Uterus (tissue), 4 donors: ENCODE measurements around the gene EYS. TPM values are rescaled to one million over a fixed set of nuclear protein-coding genes. Genes with fewer than 3 reads are reported as not detected.
"Not testable (repeated sequence)": the region's sequence is repeated elsewhere in the genome, so short reads cannot be mapped to it uniquely, and the experiment has no call there.

Source experiments
- DNase-seq, 2 donors: peaks; one replicate each; pipeline ENCODE4 v3.0.0-alpha.2; 2019 to 2020
- H3K27ac ChIP-seq, 2 donors: fragments of 200-600 bp; sonication (generic); 1 replicate in 1 of 2; 2 replicates in 1 of 2; pipeline ENCODE4 v1.5.1; 2016 to 2018
- H3K27me3 ChIP-seq, 2 donors: fragments of 200-600 bp; sonication (generic); one replicate each; pipeline ENCODE4 v1.5.1; 2018 to 2019; ENCODE audit warnings: control low read depth in 1 of 2
- H3K36me3 ChIP-seq, 2 donors: fragments of 200-600 bp; sonication (generic); one replicate each; pipeline ENCODE4 v1.5.1; 2019; ENCODE audit warnings: control low read depth in 1 of 2
- H3K4me1 ChIP-seq, 2 donors: fragments of 200-600 bp; sonication (generic); one replicate each; pipeline ENCODE4 v1.5.1; 2018 to 2019; ENCODE audit warnings: control low read depth in 1 of 2
- H3K4me3 ChIP-seq, 2 donors: fragments of 200-600 bp; sonication (generic); 1 replicate in 1 of 2; 2 replicates in 1 of 2; pipeline ENCODE4 v1.5.1; 2018 to 2019; ENCODE audit warnings: mild to moderate bottlenecking in 1 of 2
- H3K9me3 ChIP-seq, 2 donors: fragments of 200-600 bp; sonication (generic); one replicate each; pipeline ENCODE4 v1.5.1; 2019; ENCODE audit warnings: control low read depth in 1 of 2
- CTCF ChIP-seq, 4 experiments: fragments of 200-600 bp in 2 of 4; fragments of 450-650 bp in 2 of 4; sonication (generic) in 2 of 4; IDR thresholded peaks; one replicate each; pipeline ENCODE4 v1.5.1; 2016 to 2019; ENCODE audit warnings: antibody characterized with exemption in 4 of 4, mild to moderate bottlenecking in 2 of 4, moderate library complexity in 1 of 4
- POLR2A ChIP-seq, 2 donors: fragments of 450-650 bp; IDR thresholded peaks; one replicate each; pipeline ENCODE4 v1.6.1; 2016; ENCODE audit warnings: antibody characterized with exemption in 2 of 2, mild to moderate bottlenecking in 1 of 2, moderate library complexity in 1 of 2
- intact Hi-C: fragments of 100-400 bp; cut with DNase I; formaldehyde crosslinking; loops from one replicate; pipeline ENCODE4 v1.15.1; 2023; ENCODE audit warnings: low total_unique reads
- total RNA-seq, 4 donors: library from RNA; depleted of rRNA in 3 of 4; stranded (reverse); fragments of >200 nt in 3 of 4; gene quantifications; one replicate each; pipeline versions ENCODE4 v1.1.0 to v1.2.4, GENCODE V29; 2014 to 2023
- donor health status: DM: yes; HTN: yes; CAD: no.

Gene EYS
- total RNA-seq, 4 donors from 2014 or later = 1.3 TPM; not detected in 3

DNA sequence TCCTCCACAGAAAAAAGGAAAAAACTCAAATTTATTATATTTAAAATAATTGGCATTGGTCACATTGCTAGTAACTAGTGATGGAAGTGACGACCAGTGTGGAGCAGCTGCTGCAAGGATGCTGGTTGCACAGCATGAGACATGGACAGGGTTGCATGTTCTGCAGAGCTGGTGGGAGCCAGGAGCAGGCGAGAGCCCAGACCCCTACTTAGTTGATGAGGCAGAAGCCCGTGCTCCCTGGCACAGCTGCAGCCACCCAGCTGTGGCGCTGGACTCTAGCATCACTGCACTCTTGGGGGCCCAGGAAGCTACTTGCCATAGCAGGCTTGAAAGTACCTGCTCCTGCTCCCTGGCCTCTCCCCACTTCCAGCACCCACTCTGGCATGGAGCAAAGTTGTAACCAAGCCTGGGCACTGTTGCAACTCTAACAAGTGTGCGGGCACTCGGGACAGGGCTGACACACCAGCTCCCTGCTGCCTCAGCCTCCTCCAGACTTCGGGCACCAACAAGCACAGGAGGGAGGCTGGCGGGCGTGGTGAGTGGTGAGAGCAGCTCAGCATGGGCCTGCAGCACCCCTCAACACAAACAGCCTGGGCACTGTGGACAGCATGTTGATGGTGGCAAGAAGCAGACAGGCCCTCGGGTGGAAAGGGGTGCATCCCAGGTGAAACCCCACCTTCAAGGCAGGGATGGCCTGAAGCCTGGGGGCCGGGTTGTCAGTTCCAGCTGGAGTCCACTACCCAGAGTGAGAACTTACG is 69.6 kb downstream of the EYS start:
- intact Hi-C loops = no loop called here
- DNase-seq = no peak
- no peaks in the 10 kb centered on the region for H3K4me1 ChIP-seq
- no peak for TF ChIP-seq POLR2A (IDR thresholded peaks at IDR 0.05)
- no peak for TF ChIP-seq CTCF (IDR thresholded peaks at IDR 0.05)
- H3K27ac ChIP-seq = no peak overlapping the region
- no peaks in the 10 kb centered on the region for H3K9me3 ChIP-seq
- no peak overlapping the region for H3K4me3 ChIP-seq
- H3K36me3 ChIP-seq = no peaks in the 10 kb centered on the region
- no peaks in the 10 kb centered on the region for H3K27me3 ChIP-seq

DNA sequence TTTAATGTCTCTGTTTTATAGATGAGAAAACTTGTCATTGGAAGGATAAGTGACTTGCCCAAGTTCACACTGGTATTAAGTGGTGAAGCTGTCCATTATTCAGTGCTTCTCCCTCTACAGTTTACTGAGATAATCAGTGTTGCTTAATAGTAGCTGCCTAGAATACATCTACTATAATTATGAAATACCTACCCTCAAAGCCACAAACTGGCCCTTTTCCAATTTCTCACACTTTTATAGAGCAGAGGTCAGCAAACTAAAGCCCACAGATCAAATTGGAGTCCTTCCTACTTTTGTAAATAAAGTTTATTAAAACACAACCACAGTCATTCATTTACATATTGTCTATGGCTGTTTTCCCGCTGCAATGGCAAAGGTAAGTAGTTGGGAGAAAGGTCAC is 73.5 kb downstream of the EYS start:
- TF ChIP-seq POLR2A (IDR thresholded peaks at IDR 0.05) = no peak
- TF ChIP-seq CTCF (IDR thresholded peaks at IDR 0.05) = no peak
- no peak overlapping the region for H3K27ac ChIP-seq
- no peaks in the 10 kb centered on the region for H3K4me1 ChIP-seq
- no peaks in the 10 kb centered on the region for H3K27me3 ChIP-seq
- no peak overlapping the region for H3K4me3 ChIP-seq
- DNase-seq = no peak
- H3K9me3 ChIP-seq = no peaks in the 10 kb centered on the region
- intact Hi-C loops = no loop called here
- no peaks in the 10 kb centered on the region for H3K36me3 ChIP-seq

DNA sequence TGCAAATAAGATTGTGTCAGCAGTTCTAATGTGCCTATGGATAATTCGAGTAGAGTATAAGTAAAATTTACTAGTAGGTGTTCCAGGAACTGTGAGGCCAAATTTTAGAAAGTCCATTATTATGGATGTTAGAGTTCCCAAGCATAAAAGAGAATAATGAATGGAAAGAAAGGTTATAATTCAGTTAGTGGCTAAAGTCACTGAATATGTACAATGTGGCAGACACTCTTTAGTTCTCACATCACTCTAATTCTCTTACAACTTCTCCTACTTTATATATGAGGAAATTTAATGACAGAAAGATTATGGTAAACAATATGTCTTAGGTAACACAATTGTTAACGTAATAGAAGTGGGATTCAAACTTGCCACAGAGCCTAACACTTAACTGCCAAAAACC is 75.3 kb downstream of the EYS start:
- Histone ChIP-seq H3K9me3 (no peaks in the 10 kb centered on the region), H3K36me3 (no peaks in the 10 kb centered on the region), H3K27me3 (no peaks in the 10 kb centered on the region), H3K27ac (no peak overlapping the region), H3K4me3 (no peak overlapping the region), H3K4me1 (no peaks in the 10 kb centered on the region)
- intact Hi-C loops = no loop called here
- no peak for DNase-seq
- TF ChIP-seq POLR2A (IDR thresholded peaks at IDR 0.05) (no peak), CTCF (IDR thresholded peaks at IDR 0.05) (no peak)

DNA sequence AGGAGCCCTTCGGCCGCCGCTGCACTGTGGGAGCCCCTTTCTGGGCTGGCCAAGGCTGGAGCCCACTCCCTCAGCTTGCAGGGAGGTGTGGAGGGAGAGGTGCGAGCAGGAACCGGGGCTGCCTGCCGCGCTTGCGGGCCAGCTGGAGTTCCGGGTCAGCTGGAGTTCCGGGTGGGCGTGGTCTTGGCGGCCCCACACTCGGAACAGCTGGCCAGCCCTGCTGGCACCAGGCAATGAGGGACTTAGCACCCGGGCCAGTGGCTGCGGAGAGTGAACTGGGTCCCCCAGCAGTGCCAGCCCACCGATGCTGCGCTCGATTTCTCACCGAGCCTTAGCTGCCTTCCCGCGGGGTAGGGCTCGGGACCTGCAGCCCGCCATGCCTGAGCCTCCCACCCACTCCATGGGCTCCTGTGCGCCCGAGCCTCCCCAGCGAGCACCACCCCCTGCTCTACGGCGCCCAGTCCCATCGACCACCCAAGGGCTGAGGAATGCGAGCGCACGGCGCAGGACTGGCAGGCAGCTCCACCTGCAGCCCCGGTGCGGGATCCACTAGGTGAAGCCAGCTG is 79.5 kb downstream of the EYS start:
- DNase-seq, H3K4me3 ChIP-seq, H3K27me3 ChIP-seq, H3K9me3 ChIP-seq, H3K36me3 ChIP-seq, intact Hi-C loops, H3K4me1 ChIP-seq, H3K27ac ChIP-seq: not testable (repeated sequence)

DNA sequence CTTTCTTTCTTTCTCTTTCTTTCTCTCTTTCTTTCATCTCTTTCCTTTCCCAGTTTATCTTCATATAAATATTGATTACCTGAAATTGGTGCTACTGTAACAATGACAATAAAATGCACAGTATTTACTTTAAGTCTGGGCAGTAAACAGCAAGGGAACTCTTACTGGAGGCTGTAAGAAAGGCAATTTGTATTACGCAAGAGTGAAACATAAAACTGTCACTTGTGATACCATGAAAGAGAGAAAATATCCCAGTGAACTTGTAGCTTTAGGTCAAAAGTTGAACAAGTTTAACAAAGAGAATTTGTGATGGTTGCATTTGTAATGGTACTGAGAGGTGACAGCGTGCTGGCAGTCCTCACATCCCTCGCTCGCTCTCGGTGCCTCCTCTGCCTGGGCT is 80.0 kb downstream of the EYS start:
- no peak for TF ChIP-seq POLR2A (IDR thresholded peaks at IDR 0.05)
- TF ChIP-seq CTCF (IDR thresholded peaks at IDR 0.05) = no peak
- no peak for DNase-seq
- Histone ChIP-seq H3K27me3 (no peaks in the 10 kb centered on the region), H3K4me1 (no peaks in the 10 kb centered on the region), H3K4me3 (no peak overlapping the region), H3K27ac (no peak overlapping the region), H3K9me3 (no peaks in the 10 kb centered on the region), H3K36me3 (no peaks in the 10 kb centered on the region)
- intact Hi-C loops = no loop called here
